C4-2B (cell line): Measurements from ENCODE around the gene NAV2.

Source experiments
- H3K27ac ChIP-seq: fragments of 450-650 bp; 2 replicates; pipeline ENCODE4 v1.5.1; 2017
- ZFX ChIP-seq: fragments of 450-650 bp; IDR thresholded peaks from 2 replicates; pipeline ENCODE4 v1.6.1; 2017
- TF ChIP-seq, protein P1 (sequence below): fragments of 450-650 bp; conservative IDR thresholded peaks from 2 replicates; pipeline ENCODE4 v1.5.1; 2017; ENCODE audit warnings: mild to moderate bottlenecking

The NAV2 gene

DNA sequence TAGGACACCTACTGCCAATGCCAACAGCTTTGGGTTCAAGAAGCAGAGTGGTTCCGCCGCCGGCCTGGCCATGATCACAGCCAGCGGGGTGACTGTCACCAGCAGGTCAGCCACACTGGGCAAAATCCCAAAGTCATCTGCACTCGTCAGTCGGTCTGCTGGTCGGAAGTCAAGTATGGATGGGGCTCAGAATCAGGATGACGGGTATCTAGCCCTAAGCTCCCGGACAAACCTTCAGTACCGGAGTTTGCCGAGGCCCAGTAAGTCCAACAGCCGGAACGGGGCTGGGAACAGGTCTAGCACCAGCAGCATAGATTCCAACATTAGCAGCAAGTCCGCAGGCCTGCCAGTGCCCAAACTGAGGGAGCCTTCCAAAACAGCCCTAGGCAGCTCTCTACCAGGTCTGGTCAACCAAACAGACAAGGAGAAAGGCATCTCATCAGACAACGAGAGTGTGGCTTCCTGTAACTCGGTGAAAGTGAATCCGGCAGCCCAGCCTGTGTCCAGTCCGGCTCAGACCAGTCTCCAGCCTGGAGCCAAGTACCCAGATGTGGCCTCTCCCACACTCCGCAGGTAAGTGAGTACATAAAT, 332.6 kb downstream of the NAV2 start:
- no peak overlapping the region for H3K27ac ChIP-seq
- no peak for TF ChIP-seq ZFX
- TF ChIP-seq, protein P1, sequence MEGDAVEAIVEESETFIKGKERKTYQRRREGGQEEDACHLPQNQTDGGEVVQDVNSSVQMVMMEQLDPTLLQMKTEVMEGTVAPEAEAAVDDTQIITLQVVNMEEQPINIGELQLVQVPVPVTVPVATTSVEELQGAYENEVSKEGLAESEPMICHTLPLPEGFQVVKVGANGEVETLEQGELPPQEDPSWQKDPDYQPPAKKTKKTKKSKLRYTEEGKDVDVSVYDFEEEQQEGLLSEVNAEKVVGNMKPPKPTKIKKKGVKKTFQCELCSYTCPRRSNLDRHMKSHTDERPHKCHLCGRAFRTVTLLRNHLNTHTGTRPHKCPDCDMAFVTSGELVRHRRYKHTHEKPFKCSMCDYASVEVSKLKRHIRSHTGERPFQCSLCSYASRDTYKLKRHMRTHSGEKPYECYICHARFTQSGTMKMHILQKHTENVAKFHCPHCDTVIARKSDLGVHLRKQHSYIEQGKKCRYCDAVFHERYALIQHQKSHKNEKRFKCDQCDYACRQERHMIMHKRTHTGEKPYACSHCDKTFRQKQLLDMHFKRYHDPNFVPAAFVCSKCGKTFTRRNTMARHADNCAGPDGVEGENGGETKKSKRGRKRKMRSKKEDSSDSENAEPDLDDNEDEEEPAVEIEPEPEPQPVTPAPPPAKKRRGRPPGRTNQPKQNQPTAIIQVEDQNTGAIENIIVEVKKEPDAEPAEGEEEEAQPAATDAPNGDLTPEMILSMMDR: no peak

DNA sequence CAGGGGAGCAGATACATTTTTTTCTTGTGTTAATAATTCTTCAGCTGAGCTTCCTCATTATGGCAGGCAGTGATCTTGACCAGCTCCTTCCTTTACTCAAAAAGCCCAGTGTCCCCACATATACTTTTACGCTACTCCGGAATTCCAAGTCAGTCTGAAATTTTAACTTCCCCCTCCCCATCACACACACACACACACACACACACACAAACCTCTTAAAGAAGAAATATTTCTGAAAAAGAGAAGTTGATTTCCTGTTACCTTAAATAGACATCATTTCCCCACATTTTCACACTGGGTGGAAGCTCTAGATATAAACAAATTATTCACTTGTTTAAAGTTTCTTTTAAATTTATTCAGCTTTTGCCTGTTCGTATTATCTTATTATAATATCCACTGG, 333.8 kb downstream of the NAV2 start:
- H3K27ac ChIP-seq: no peak overlapping the region
- TF ChIP-seq ZFX: no peak
- TF ChIP-seq, protein P1: no peak

DNA sequence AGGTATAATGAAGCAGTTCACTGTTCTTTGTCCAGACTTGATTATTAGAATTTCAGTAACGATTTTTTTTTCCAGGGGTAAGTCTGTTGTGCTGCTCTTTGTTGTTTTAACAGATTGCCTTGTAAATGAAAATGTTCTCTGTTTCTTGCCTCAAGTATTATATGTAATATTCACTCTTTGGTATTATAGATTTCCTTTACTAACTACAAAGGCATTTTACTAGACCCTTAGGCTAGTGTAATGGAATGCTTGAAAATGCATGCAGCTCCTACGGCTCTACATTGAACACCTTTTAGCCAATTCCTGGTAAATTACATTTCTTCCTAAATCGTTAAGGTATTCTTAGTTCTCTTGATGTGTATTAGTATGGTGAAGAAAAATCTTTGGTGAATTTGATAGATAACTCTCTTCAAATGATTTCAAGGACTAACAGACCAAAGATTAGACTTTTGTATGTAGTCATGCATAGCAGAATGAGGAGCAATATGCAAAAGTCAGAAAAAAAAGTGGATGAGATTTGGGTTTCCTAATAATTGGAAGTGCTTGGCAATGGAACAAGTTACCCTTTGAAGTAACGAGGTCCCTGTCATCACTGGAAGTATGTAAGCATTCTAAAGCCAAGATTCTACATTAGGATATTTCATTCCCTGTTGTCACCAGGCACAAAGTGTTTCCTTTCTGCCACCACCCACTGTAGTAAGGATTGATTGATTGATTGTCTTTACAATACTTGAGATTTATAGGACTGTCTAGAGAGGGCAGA, 334.6 kb downstream of the NAV2 start:
- no peak for TF ChIP-seq ZFX
- no peak overlapping the region for H3K27ac ChIP-seq

DNA sequence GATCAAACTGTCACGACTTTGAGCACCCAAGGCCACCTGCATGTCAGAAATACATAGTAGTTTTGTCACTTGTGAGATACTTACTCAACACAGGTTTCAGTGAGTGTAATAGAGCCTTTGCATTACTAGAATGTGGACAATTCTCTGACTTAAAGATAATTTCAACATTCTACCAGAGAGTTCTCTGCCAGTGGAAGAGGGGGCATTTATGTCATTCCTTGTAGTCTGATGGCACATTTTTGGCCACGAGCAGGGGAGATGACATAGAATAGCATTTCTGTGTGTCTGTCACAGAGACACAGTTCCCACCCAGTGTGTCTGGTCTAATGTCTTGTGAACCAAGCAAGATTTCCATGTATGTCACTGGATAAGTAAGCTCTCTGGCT, 335.1 kb downstream of the NAV2 start:
- no peak overlapping the region for H3K27ac ChIP-seq
- no peak for TF ChIP-seq ZFX
- TF ChIP-seq, protein P1: no peak

DNA sequence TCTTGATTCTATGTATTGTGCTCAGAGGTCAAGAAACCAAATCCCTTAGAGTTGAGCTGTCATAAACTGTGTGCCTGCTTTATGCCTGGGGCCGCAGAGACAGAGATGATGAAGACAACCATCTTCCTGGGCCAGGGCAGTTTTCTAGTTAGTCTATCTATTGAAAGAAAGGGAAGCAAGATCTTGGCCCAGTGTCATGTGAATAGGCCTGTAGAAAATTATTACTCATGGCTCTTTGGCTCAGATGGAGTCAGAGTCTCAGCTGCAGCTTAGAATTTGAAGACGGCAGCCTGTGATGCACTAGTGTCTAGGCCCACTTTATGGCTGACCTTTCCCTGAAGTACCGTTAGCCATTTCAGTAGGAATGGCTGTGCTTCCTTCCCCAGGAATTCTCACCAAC, 335.6 kb downstream of the NAV2 start:
- no peak overlapping the region for H3K27ac ChIP-seq
- TF ChIP-seq, protein P1: no peak
- no peak for TF ChIP-seq ZFX

DNA sequence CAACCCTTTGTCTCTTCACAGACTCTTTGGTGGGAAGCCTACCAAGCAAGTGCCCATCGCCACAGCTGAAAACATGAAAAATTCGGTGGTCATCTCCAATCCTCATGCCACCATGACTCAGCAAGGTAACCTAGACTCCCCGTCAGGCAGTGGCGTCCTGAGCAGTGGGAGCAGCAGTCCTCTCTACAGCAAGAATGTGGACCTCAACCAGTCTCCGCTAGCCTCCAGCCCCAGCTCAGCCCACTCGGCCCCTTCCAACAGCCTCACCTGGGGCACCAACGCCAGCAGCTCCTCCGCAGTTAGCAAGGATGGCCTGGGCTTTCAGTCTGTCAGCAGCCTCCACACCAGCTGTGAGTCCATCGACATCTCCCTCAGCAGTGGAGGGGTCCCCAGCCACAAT, 336.1 kb downstream of the NAV2 start:
- no peak overlapping the region for H3K27ac ChIP-seq
- TF ChIP-seq, protein P1: no peak
- no peak for TF ChIP-seq ZFX

DNA sequence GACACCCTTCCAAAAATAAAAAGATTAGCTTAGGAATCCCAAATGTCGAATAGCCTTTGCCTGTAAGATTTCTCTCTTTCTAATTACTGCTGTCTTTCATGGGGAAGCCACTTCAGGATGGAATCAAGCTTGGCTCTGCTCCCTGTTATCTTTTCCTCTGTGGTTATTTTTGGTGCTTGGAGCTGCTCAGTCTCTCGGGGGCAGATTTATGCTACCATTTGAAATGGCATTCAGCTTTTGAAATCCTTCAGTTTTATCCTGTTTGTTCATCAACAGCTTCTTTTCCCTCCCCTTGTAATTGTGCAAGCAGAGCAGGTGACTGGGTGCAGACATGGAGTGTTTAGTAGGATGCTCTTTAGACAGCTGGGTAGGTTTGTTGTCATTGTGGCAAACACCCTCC, 336.6 kb downstream of the NAV2 start:
- H3K27ac ChIP-seq: no peak overlapping the region
- TF ChIP-seq ZFX: no peak
- TF ChIP-seq, protein P1: no peak

DNA sequence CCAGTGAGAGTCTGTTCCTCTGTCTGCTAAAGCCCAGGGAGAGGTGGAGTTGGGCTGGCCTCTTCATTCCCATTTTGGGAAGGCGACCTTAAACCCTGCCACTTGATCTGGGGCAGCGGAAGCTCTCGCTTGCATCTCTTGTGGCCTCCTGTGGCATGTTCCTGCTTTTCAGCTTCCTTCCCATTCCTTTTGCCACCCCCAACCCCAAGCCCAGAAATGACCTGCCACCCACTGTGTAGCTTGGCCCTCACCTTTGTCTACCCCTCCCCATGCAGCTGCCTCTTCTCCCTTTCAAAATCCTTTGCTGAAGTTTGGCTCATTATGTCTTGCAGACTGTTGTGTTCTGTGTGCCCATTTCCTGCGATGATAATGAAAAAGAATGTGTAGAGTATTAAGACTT, 337.4 kb downstream of the NAV2 start:
- H3K27ac ChIP-seq: no peak overlapping the region
- TF ChIP-seq ZFX: no peak
- TF ChIP-seq, protein P1: no peak
